HCT116 (cell line): ENCODE results near the gene SLC35F3. TPM values are rescaled to one million over a fixed set of nuclear protein-coding genes. Genes with fewer than 3 reads are reported as not detected.

Experiments used
- ATAC-seq: fragments of 200-7000 bp; cut with Tn5 transposase; 2 replicates; pipeline ENCODE4 v1.9.1; 2020; ENCODE audit warnings: mild to moderate bottlenecking, moderate library complexity
- BruUV-seq: library from RNA; stranded (reverse); fragments of 400-500 nt; replicated peaks from 2 replicates; lab custom pipeline; 2021; lab: Mats Ljungman, UMichigan
- CTCF ChIA-PET: fragments of 300-600 bp; sonication (Branson Sonifier 250); formaldehyde crosslinking; loops from one replicate; lab custom pipeline; 2021; ENCODE audit warnings: antibody characterized with exemption; lab: Charles Lee
- POLR2A ChIA-PET: fragments of 300-600, 350-600 bp; sonication (Branson Sonifier 250); formaldehyde crosslinking; loops from one replicate; lab custom pipeline; 2021; ENCODE audit warnings: antibody characterized with exemption; lab: Charles Lee
- RAD21 ChIA-PET, 2 experiments: fragments of 300-600 bp; sonication (Branson Sonifier 250); formaldehyde crosslinking; loops; one replicate each; lab custom pipeline; 2023; ENCODE audit warnings: low total read pairs in 2 of 2; ENCODE audit not compliant: uncharacterized antibody in 2 of 2, unreplicated experiment in 2 of 2, low non-redundant PET in 1 of 2; lab: Charles Lee
- DNase-seq: peaks from one replicate; pipeline ENCODE4 v3.0.0-alpha.2; 2010; ENCODE audit warnings: low read depth, low spot score
- H2AFZ ChIP-seq: fragments of 200-600 bp; shearing (Covaris generic), sonication (generic); 2 replicates; pipeline ENCODE4 v1.6.1; 2017; ENCODE audit warnings: low read depth, mixed run types, mixed read lengths, antibody characterized with exemption, low read length; ENCODE audit not compliant: poor library complexity, severe bottlenecking
- H3K27ac ChIP-seq: 2 replicates; pipeline ENCODE4 v1.5.1; 2012; ENCODE audit warnings: low read depth, low read length
- H3K27me3 ChIP-seq: fragments of 200-600 bp; sonication (generic); 2 replicates; pipeline ENCODE4 v1.6.1; 2016; ENCODE audit warnings: mixed run types, low read length, mixed read lengths; ENCODE audit not compliant: insufficient read depth
- H3K36me3 ChIP-seq, 2 experiments: fragments of 200-500 bp in 1 of 2; fragments of 200-600 bp in 1 of 2; sonication (Bioruptor generic) in 1 of 2; sonication (generic) in 1 of 2; 2 replicates each; pipeline versions ENCODE4 v1.5.1 to v1.6.1; 2014 to 2016; ENCODE audit warnings: low read length in 2 of 2, inconsistent platforms in 1 of 2, mixed read lengths in 1 of 2, mixed run types in 1 of 2; ENCODE audit not compliant: insufficient read depth in 2 of 2, control insufficient read depth in 1 of 2
- H3K4me1 ChIP-seq, 2 experiments: fragments of 200-600 bp in 1 of 2; sonication (generic) in 1 of 2; 2 replicates each; pipeline versions ENCODE4 v1.5.1 to v1.6.1; 2012 to 2017; ENCODE audit warnings: low read length in 2 of 2, inconsistent platforms in 1 of 2, mild to moderate bottlenecking in 1 of 2, mixed read lengths in 1 of 2, mixed run types in 1 of 2, moderate library complexity in 1 of 2; ENCODE audit not compliant: insufficient read depth in 2 of 2, control insufficient read depth in 1 of 2
- H3K4me2 ChIP-seq: fragments of 200-600 bp; sonication (generic); 2 replicates; pipeline ENCODE4 v1.6.1; 2017; ENCODE audit warnings: mixed run types, low read length, mixed read lengths
- H3K4me3 ChIP-seq, 2 experiments: fragments of 200-600 bp in 1 of 2; sonication (generic) in 1 of 2; replicated peaks in 1 of 2; 2 replicates each; pipeline ENCODE4 v1.5.1; 2011 to 2016; ENCODE audit warnings: low read length in 2 of 2, control low read depth in 1 of 2, low read depth in 1 of 2, mild to moderate bottlenecking in 1 of 2, mixed read lengths in 1 of 2, mixed run types in 1 of 2
- H3K79me2 ChIP-seq: fragments of 200-600 bp; sonication (generic); 2 replicates; pipeline ENCODE4 v1.6.1; 2017; ENCODE audit warnings: mild to moderate bottlenecking, mixed run types, low read length, moderate library complexity, mixed read lengths; ENCODE audit not compliant: insufficient read depth
- H3K9ac ChIP-seq: fragments of 200-600 bp; sonication (generic); 2 replicates; pipeline ENCODE4 v1.6.1; 2016; ENCODE audit warnings: low read length, mixed read lengths
- H3K9me2 ChIP-seq: fragments of 200-600 bp; sonication (generic), shearing (Covaris generic); 2 replicates; pipeline ENCODE4 v1.6.1; 2017; ENCODE audit warnings: mixed run types, mild to moderate bottlenecking, moderate library complexity; ENCODE audit not compliant: insufficient read depth
- H3K9me3 ChIP-seq, 2 experiments: fragments of 200-500 bp in 1 of 2; fragments of 200-600 bp in 1 of 2; sonication (Bioruptor generic) in 1 of 2; sonication (generic) in 1 of 2; 2 replicates each; pipeline ENCODE4 v1.6.1; 2014 to 2017; ENCODE audit warnings: low read length in 2 of 2, mixed read lengths in 2 of 2, inconsistent platforms in 1 of 2, low read depth in 1 of 2, mild to moderate bottlenecking in 1 of 2, mixed run types in 1 of 2, moderate library complexity in 1 of 2; ENCODE audit not compliant: control insufficient read depth in 1 of 2, insufficient read depth in 1 of 2
- H4K20me1 ChIP-seq: fragments of 200-600 bp; sonication (generic), shearing (Covaris generic); 2 replicates; pipeline ENCODE4 v1.6.1; 2017; ENCODE audit warnings: mixed run types, mild to moderate bottlenecking, moderate library complexity; ENCODE audit not compliant: insufficient read depth
- ATF3 ChIP-seq: IDR thresholded peaks from 2 replicates; pipeline ENCODE4 v1.6.1; 2012
- CBX3 ChIP-seq: IDR thresholded peaks from 2 replicates; pipeline ENCODE4 v1.6.1; 2012; ENCODE audit warnings: low read depth
- CEBPB ChIP-seq: IDR thresholded peaks from 2 replicates; pipeline ENCODE4 v1.6.1; 2012; ENCODE audit warnings: low read depth
- CTCF ChIP-seq, 3 experiments: fragments of 200-600 bp in 1 of 3; sonication (generic) in 1 of 3; IDR thresholded peaks in 2 of 3; conservative IDR thresholded peaks in 1 of 3; 2 replicates each; pipeline ENCODE4 v1.5.1; 2012 to 2017; ENCODE audit warnings: low read depth in 2 of 3, low read length in 2 of 3, antibody characterized with exemption in 1 of 3, borderline replicate concordance in 1 of 3, control low read depth in 1 of 3, mild to moderate bottlenecking in 1 of 3, mixed read lengths in 1 of 3, mixed run types in 1 of 3, moderate library complexity in 1 of 3; ENCODE audit not compliant: insufficient read depth in 1 of 3
- EGR1 ChIP-seq: IDR thresholded peaks from 2 replicates; pipeline ENCODE4 v1.6.1; 2012; ENCODE audit warnings: low read depth
- ELF1 ChIP-seq: IDR thresholded peaks from 2 replicates; pipeline ENCODE4 v1.6.1; 2012; ENCODE audit warnings: low read depth, borderline replicate concordance
- EZH2phosphoT487 ChIP-seq: fragments of 200-600 bp; IDR thresholded peaks from 2 replicates; pipeline ENCODE4 v1.6.1; 2018; ENCODE audit warnings: antibody characterized with exemption, borderline replicate concordance
- JUND ChIP-seq: IDR thresholded peaks from 2 replicates; pipeline ENCODE4 v1.6.1; 2012
- POLR2A ChIP-seq: IDR thresholded peaks from 2 replicates; pipeline ENCODE4 v1.7.0; 2011; ENCODE audit warnings: borderline replicate concordance; ENCODE audit not compliant: insufficient read depth, insufficient read length; ENCODE audit errors: extremely low read depth
- POLR2AphosphoS5 ChIP-seq: IDR thresholded peaks from 2 replicates; pipeline ENCODE4 v1.6.1; 2011; ENCODE audit warnings: mild to moderate bottlenecking, low read depth, low read length, moderate library complexity
- RAD21 ChIP-seq: IDR thresholded peaks from 2 replicates; pipeline ENCODE4 v1.6.1; 2012; ENCODE audit warnings: low read depth, mild to moderate bottlenecking
- SIN3A ChIP-seq: IDR thresholded peaks from 2 replicates; pipeline ENCODE4 v1.6.1; 2012; ENCODE audit warnings: low read depth
- SP1 ChIP-seq: IDR thresholded peaks from 2 replicates; pipeline ENCODE4 v1.6.1; 2012; ENCODE audit warnings: low read depth
- SRF ChIP-seq: IDR thresholded peaks from 2 replicates; pipeline ENCODE4 v1.6.1; 2012; ENCODE audit warnings: low read depth
- ZNF274 ChIP-seq: fragments of 200-500 bp; sonication (Bioruptor generic); IDR thresholded peaks from 2 replicates; pipeline ENCODE4 v1.6.1; 2014; ENCODE audit warnings: mild to moderate bottlenecking, low read depth, low read length, inconsistent platforms
- intact Hi-C: fragments of 100-400 bp; cut with micrococcal nuclease; formaldehyde crosslinking; loops from 2 replicates; pipeline ENCODE4 v1.10.0; 2022
- total RNA-seq: library from RNA; stranded (reverse); gene quantifications from one replicate; pipeline ENCODE4 v1.2.1, GENCODE V29; 2021; ENCODE audit not compliant: unreplicated experiment
- TF ChIP-seq, protein P1 (sequence below): IDR thresholded peaks from 2 replicates; pipeline ENCODE4 v1.6.1; 2012; ENCODE audit warnings: low read depth
- TF ChIP-seq, protein P2 (sequence below): IDR thresholded peaks from 2 replicates; pipeline ENCODE4 v1.6.1; 2012
- TF ChIP-seq, protein P3 (sequence below): IDR thresholded peaks from 2 replicates; pipeline ENCODE4 v1.6.1; 2011; ENCODE audit warnings: mild to moderate bottlenecking, low read length, moderate library complexity; ENCODE audit not compliant: insufficient replicate concordance; ENCODE audit errors: extremely low read depth

The SLC35F3 gene
- total RNA-seq, 1 experiment from 2014 or later, result 6.4 TPM

DNA sequence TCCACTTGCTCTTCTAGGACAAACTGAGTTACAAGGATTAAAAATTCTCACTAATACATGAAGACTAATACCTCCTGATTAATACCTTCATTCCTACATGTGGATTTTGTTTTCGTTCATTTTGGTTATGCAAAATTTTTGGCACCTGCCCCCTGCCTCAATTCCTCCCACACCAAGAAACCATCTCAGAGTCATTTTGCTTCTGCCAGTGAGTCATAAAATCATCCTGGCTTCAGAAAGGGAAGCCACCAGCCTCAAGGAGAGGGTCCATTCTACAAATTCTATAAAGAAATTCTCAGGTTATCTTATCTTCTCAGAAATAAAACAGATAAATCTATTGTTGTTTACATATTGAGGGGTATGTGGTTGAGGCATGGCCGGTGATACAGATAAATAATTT is 365.6 kb downstream of the SLC35F3 start (continued):
- TF ChIP-seq ZNF274, result no peak

DNA sequence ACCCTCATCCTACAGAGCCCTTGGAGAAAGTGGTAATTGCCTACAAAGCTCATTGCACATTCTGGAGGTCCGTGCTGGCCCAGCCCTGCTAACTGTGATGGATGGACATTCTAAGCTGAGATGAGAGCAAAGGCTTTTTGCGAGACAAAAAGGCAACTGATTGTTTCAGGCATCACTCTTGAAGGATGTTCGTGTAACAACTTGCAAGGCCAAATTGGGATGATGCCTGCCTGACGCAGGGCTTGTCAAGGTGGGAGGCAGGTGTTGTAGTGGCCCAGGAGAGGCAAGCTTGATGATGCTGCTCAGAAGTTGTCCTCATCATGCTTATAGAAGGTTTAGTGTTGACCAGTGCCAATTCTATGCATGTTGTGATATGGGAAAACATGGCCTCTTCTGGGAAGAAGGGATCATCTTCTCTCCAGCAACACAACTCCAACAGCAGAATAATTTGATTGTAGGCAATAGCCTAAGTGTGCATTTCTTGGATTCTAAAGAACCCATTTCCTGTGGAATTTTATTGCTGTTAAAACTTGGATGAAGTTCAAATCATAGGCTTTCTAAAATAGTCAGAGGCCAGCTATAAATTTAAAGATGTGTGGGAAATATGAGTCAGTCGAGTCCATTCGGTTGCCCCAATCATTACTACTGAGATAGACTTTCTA is 366.2 kb downstream of the SLC35F3 start:
- intact Hi-C loops, result no loop called here
- Histone ChIP-seq H2AFZ (no peak overlapping the region), H3K9ac (no peak overlapping the region), H3K9me3 (no peaks in the 10 kb centered on the region), H3K4me3 (no peak overlapping the region), H4K20me1 (no peaks in the 10 kb centered on the region), H3K27ac (no peak overlapping the region), H3K4me1 (no peaks in the 10 kb centered on the region), H3K36me3 (no peaks in the 10 kb centered on the region), H3K9me2 (no peaks in the 10 kb centered on the region), H3K27me3 (no peaks in the 10 kb centered on the region), H3K4me2 (no peak overlapping the region), H3K79me2 (no peaks in the 10 kb centered on the region)
- ATAC-seq (no peak), DNase-seq (no peak)
- POLR2A ChIA-PET, result no interaction called here
- CTCF ChIA-PET, result no interaction called here
- no TSS peak for BruUV-seq
- RAD21 ChIA-PET, result no interaction called here
- TF ChIP-seq, protein P1, sequence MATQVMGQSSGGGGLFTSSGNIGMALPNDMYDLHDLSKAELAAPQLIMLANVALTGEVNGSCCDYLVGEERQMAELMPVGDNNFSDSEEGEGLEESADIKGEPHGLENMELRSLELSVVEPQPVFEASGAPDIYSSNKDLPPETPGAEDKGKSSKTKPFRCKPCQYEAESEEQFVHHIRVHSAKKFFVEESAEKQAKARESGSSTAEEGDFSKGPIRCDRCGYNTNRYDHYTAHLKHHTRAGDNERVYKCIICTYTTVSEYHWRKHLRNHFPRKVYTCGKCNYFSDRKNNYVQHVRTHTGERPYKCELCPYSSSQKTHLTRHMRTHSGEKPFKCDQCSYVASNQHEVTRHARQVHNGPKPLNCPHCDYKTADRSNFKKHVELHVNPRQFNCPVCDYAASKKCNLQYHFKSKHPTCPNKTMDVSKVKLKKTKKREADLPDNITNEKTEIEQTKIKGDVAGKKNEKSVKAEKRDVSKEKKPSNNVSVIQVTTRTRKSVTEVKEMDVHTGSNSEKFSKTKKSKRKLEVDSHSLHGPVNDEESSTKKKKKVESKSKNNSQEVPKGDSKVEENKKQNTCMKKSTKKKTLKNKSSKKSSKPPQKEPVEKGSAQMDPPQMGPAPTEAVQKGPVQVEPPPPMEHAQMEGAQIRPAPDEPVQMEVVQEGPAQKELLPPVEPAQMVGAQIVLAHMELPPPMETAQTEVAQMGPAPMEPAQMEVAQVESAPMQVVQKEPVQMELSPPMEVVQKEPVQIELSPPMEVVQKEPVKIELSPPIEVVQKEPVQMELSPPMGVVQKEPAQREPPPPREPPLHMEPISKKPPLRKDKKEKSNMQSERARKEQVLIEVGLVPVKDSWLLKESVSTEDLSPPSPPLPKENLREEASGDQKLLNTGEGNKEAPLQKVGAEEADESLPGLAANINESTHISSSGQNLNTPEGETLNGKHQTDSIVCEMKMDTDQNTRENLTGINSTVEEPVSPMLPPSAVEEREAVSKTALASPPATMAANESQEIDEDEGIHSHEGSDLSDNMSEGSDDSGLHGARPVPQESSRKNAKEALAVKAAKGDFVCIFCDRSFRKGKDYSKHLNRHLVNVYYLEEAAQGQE, result no peak
- no peak for TF ChIP-seq CTCF (IDR thresholded peaks at IDR 0.05 in 2 of 3, conservative IDR thresholded peaks at IDR 0.05 in 1 of 3; ENCODE audit: borderline replicate concordance in 1 of 3, insufficient read depth in 1 of 3, low read depth in 2 of 3, low read length in 2 of 3)
- TF ChIP-seq SRF, result no peak
- TF ChIP-seq ELF1, result no peak
- TF ChIP-seq, protein P2, sequence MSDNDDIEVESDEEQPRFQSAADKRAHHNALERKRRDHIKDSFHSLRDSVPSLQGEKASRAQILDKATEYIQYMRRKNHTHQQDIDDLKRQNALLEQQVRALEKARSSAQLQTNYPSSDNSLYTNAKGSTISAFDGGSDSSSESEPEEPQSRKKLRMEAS, result no peak
- TF ChIP-seq POLR2AphosphoS5, result no peak
- no peak for TF ChIP-seq RAD21
- no peak for TF ChIP-seq EGR1
- TF ChIP-seq CBX3, result no peak
- no peak for TF ChIP-seq ATF3
- TF ChIP-seq ZNF274, result no peak
- no peak for TF ChIP-seq POLR2A
- no peak for TF ChIP-seq JUND
- no peak for TF ChIP-seq SP1
- no peak for TF ChIP-seq SIN3A
- no peak for TF ChIP-seq EZH2phosphoT487
- TF ChIP-seq, protein P3, sequence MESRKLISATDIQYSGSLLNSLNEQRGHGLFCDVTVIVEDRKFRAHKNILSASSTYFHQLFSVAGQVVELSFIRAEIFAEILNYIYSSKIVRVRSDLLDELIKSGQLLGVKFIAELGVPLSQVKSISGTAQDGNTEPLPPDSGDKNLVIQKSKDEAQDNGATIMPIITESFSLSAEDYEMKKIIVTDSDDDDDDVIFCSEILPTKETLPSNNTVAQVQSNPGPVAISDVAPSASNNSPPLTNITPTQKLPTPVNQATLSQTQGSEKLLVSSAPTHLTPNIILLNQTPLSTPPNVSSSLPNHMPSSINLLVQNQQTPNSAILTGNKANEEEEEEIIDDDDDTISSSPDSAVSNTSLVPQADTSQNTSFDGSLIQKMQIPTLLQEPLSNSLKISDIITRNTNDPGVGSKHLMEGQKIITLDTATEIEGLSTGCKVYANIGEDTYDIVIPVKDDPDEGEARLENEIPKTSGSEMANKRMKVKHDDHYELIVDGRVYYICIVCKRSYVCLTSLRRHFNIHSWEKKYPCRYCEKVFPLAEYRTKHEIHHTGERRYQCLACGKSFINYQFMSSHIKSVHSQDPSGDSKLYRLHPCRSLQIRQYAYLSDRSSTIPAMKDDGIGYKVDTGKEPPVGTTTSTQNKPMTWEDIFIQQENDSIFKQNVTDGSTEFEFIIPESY, result no peak
- no peak for TF ChIP-seq CEBPB
